Lung microvascular endothelial cell (primary cell): ENCODE results near the gene TAF7. TPM values are rescaled to one million over a fixed set of nuclear protein-coding genes. Genes with fewer than 3 reads are reported as not detected.
A peak's percentile ranks its signal among the peaks of the same experiment; 100 is the strongest.
"Not testable (repeated sequence)": the region's sequence is repeated elsewhere in the genome, so short reads cannot be mapped to it uniquely, and the experiment has no call there.

Experiments
- DNase-seq, 2 donors: peaks; one replicate each; pipeline versions ENCODE4 v3.0.0 to v3.0.0-alpha.2; 2010; ENCODE audit warnings: low read depth in 2 of 2
- total RNA-seq: library from RNA; depleted of rRNA; stranded (reverse); fragments of >200 nt; gene quantifications from 2 replicates; pipeline ENCODE4 v1.2.1, GENCODE V29; 2014

Gene TAF7
- total RNA-seq: 56.7 and 63.5 TPM in 2 replicates

GRCh38 chr5:141320225-141321169 lies at the start of gene TAF7:
Gene TAF7 (minus strand): TSS chr5:141320784. CDS start chr5:141320044, 740 bp downstream.
- DNase-seq: peak; percentile 95 to 97

- DNase-seq: no peak
Measured at GRCh38 chr5:141366016-141366896, 45.7 kb upstream of the TAF7 start.

GRCh38 chr5:141363952-141364660 lies 43.5 kb upstream of the TAF7 start, which contains the start of gene PCDHGA5:
Gene PCDHGA5 (plus strand): TSS chr5:141364162. CDS start chr5:141364331, 169 bp downstream.
- no peak for DNase-seq

- no peak for DNase-seq
Measured at GRCh38 chr5:141362719-141363118, 42.1 kb upstream of the TAF7 start.

GRCh38 chr5:141360685-141361084 lies 40.1 kb upstream of the TAF7 start:
- DNase-seq: no peak

- peak; percentile 41 to 63 for DNase-seq
Measured at GRCh38 chr5:141359790-141360426, 39.3 kb upstream of the TAF7 start, which contains the start of gene PCDHGB2. Gene PCDHGB2 (plus strand): TSS chr5:141359994. CDS start chr5:141360136, 142 bp downstream.

- DNase-seq: no peak
Measured at GRCh38 chr5:141356950-141357349, 36.4 kb upstream of the TAF7 start.

- no peak for DNase-seq
Measured at GRCh38 chr5:141356133-141356532, 35.5 kb upstream of the TAF7 start.

GRCh38 chr5:141355641-141356040 lies 35.1 kb upstream of the TAF7 start:
- no peak for DNase-seq

- peak; percentile 26 to 32 for DNase-seq
Measured at GRCh38 chr5:141354900-141355469, 34.4 kb upstream of the TAF7 start, which contains the start of gene PCDHGA4. Gene PCDHGA4 (plus strand): TSS chr5:141355021. CDS start chr5:141355108, 87 bp downstream.

- DNase-seq: no peak
Measured at GRCh38 chr5:141351591-141351990, 31.0 kb upstream of the TAF7 start.

GRCh38 chr5:141349917-141350619 lies 29.5 kb upstream of the TAF7 start, which contains the start of gene PCDHGB1:
Gene PCDHGB1 (plus strand): TSS chr5:141350099. CDS start chr5:141350261, 162 bp downstream.
- peak; percentile 22 to 59 for DNase-seq

GRCh38 chr5:141346017-141346416 lies 25.4 kb upstream of the TAF7 start:
- not testable (repeated sequence) for DNase-seq

GRCh38 chr5:141345327-141345726 lies 24.7 kb upstream of the TAF7 start:
- DNase-seq: no peak

- no peak for DNase-seq
Measured at GRCh38 chr5:141343953-141344463, 23.4 kb upstream of the TAF7 start.

- peak; percentile 46 to 63 for DNase-seq
Measured at GRCh38 chr5:141343242-141343952, 22.8 kb upstream of the TAF7 start, which contains the start of gene PCDHGA3. Gene PCDHGA3 (plus strand): TSS chr5:141343829. CDS start chr5:141344034, 205 bp downstream.

GRCh38 chr5:141342773-141343172 lies 22.2 kb upstream of the TAF7 start:
- no peak for DNase-seq

GRCh38 chr5:141340781-141341354 lies 20.3 kb upstream of the TAF7 start:
- not testable (repeated sequence) for DNase-seq
